ENCODE measurements around the gene LRP1B.
"Not testable (repeated sequence)": the region's sequence is repeated elsewhere in the genome, so short reads cannot be mapped to it uniquely, and the experiment has no call there.

The LRP1B gene

GRCh38 chr2:140601801-140602200 lies 1529.0 kb downstream of the LRP1B start:
- DNase-seq (ENCODE audit: low spot score), result no peak

GRCh38 chr2:140601342-140601741 lies 1529.5 kb downstream of the LRP1B start:
- no peak for DNase-seq (ENCODE audit: low spot score)

GRCh38 chr2:140600116-140600515 lies 1530.7 kb downstream of the LRP1B start:
- no peak for DNase-seq (ENCODE audit: low spot score)

- no peak for DNase-seq (ENCODE audit: low spot score)
Measured at GRCh38 chr2:140597836-140598235, 1533.0 kb downstream of the LRP1B start.

- no peak for DNase-seq (ENCODE audit: low spot score)
Measured at GRCh38 chr2:140597205-140597604, 1533.6 kb downstream of the LRP1B start.

- DNase-seq (ENCODE audit: low spot score), result no peak
Measured at GRCh38 chr2:140596447-140596846, 1534.4 kb downstream of the LRP1B start.

- no peak for DNase-seq (ENCODE audit: low spot score)
Measured at GRCh38 chr2:140595107-140595506, 1535.7 kb downstream of the LRP1B start.

- DNase-seq (ENCODE audit: low spot score), result no peak
Measured at GRCh38 chr2:140593132-140593531, 1537.7 kb downstream of the LRP1B start.

GRCh38 chr2:140589696-140590095 lies 1541.1 kb downstream of the LRP1B start:
- no peak for DNase-seq (ENCODE audit: low spot score)

GRCh38 chr2:140589273-140589672 lies 1541.5 kb downstream of the LRP1B start:
- DNase-seq (ENCODE audit: low spot score), result no peak

GRCh38 chr2:140586379-140586778 lies 1544.4 kb downstream of the LRP1B start:
- no peak for DNase-seq (ENCODE audit: low spot score)

- DNase-seq (ENCODE audit: low spot score), result no peak
Measured at GRCh38 chr2:140585016-140585415, 1545.8 kb downstream of the LRP1B start.

- no peak for DNase-seq (ENCODE audit: low spot score)
Measured at GRCh38 chr2:140584471-140584870, 1546.3 kb downstream of the LRP1B start.

- no peak for DNase-seq (ENCODE audit: low spot score)
Measured at GRCh38 chr2:140580532-140581151, 1550.2 kb downstream of the LRP1B start.

GRCh38 chr2:140577453-140577852 lies 1553.4 kb downstream of the LRP1B start:
- DNase-seq (ENCODE audit: low spot score), result no peak

- no peak for DNase-seq (ENCODE audit: low spot score)
Measured at GRCh38 chr2:140567734-140568133, 1563.1 kb downstream of the LRP1B start.

GRCh38 chr2:140565756-140566155 lies 1565.1 kb downstream of the LRP1B start:
- no peak for DNase-seq (ENCODE audit: low spot score)

GRCh38 chr2:140555701-140556100 lies 1575.1 kb downstream of the LRP1B start:
- no peak for DNase-seq (ENCODE audit: low spot score)

- no peak for DNase-seq (ENCODE audit: low spot score)
Measured at GRCh38 chr2:140552634-140553033, 1578.2 kb downstream of the LRP1B start.

GRCh38 chr2:140551287-140551686 lies 1579.5 kb downstream of the LRP1B start:
- no peak for DNase-seq (ENCODE audit: low spot score)

GRCh38 chr2:140550821-140551220 lies 1580.0 kb downstream of the LRP1B start:
- DNase-seq (ENCODE audit: low spot score), result no peak

- not testable (repeated sequence) for DNase-seq (ENCODE audit: low spot score)
Measured at GRCh38 chr2:140544769-140545168, 1586.0 kb downstream of the LRP1B start.

GRCh38 chr2:140542627-140543026 lies 1588.2 kb downstream of the LRP1B start:
- no peak for DNase-seq (ENCODE audit: low spot score)

GRCh38 chr2:140539242-140539875 lies 1591.5 kb downstream of the LRP1B start:
- DNase-seq (ENCODE audit: low spot score), result no peak
